SK-N-MC (cell line): Measurements from ENCODE around the gene DBP.

Source experiments
- EZH2 ChIP-seq: fragments of 200-600 bp; sonication (generic); IDR thresholded peaks from one replicate; pipeline ENCODE4 v1.6.1; 2017; ENCODE audit warnings: antibody characterized with exemption
- POLR2AphosphoS5 ChIP-seq: IDR thresholded peaks from 2 replicates; pipeline ENCODE4 v1.6.1; 2012; ENCODE audit warnings: mild to moderate bottlenecking, low read depth, low read length, borderline replicate concordance

GRCh38 chr19:48624791-48625723 is 12.1 kb downstream of the DBP start:
- TF ChIP-seq POLR2AphosphoS5 = no peak
- no peak for TF ChIP-seq EZH2
